IMR-90 (cell line): ENCODE results near the gene THPO. TPM values are rescaled to one million over a fixed set of nuclear protein-coding genes. Genes with fewer than 3 reads are reported as not detected.

Experiments used
- ATAC-seq: fragments of 200-7000 bp; cut with Tn5 transposase; 2 replicates; pipeline ENCODE4 v1.9.1; 2020; ENCODE audit warnings: low read depth, mild to moderate bottlenecking, moderate library complexity
- BruUV-seq: library from RNA; stranded (reverse); fragments of 400-500 nt; replicated peaks from 2 replicates; lab custom pipeline; 2021; lab: Mats Ljungman, UMichigan
- CTCF ChIA-PET: fragments of 300-600 bp; formaldehyde crosslinking; extraction: SDS; loops from one replicate; lab custom pipeline; 2021; ENCODE audit warnings: antibody characterized with exemption; lab: Yijun Ruan, JAX
- POLR2A ChIA-PET: fragments of 300-600 bp; sonication (Branson Sonifier 250); formaldehyde crosslinking; loops from one replicate; lab custom pipeline; 2022; ENCODE audit warnings: antibody characterized with exemption; ENCODE audit not compliant: unreplicated experiment; lab: Charles Lee
- DNase-seq: peaks from one replicate; pipeline ENCODE4 v3.0.0; 2013
- H2AFZ ChIP-seq: replicated peaks from 2 replicates; pipeline ENCODE3; 2013; ENCODE audit warnings: low read length, mild to moderate bottlenecking; ENCODE audit not compliant: poor library complexity
- H2AK5ac ChIP-seq: 2 replicates; pipeline ENCODE4 v1.6.1; 2013; ENCODE audit warnings: low read depth, low read length, inconsistent platforms
- H2AK9ac ChIP-seq: replicated peaks from 2 replicates; pipeline ENCODE3; 2013; ENCODE audit warnings: mild to moderate bottlenecking, low read depth, low read length, moderate library complexity; ENCODE audit not compliant: poor library complexity
- H2BK120ac ChIP-seq: 2 replicates; pipeline ENCODE4 v1.6.1; 2013; ENCODE audit warnings: low read depth, low read length, inconsistent platforms
- H2BK15ac ChIP-seq: 3 replicates; pipeline ENCODE4 v1.6.1; 2013; ENCODE audit warnings: low read depth, low read length, inconsistent platforms
- H2BK20ac ChIP-seq: 2 replicates; pipeline ENCODE4 v1.6.1; 2013; ENCODE audit warnings: low read depth, mild to moderate bottlenecking, inconsistent platforms, low read length, moderate library complexity
- H2BK5ac ChIP-seq: 2 replicates; pipeline ENCODE4 v1.6.1; 2013; ENCODE audit warnings: mild to moderate bottlenecking, low read depth, low read length, inconsistent platforms; ENCODE audit not compliant: poor library complexity, severe bottlenecking
- H3K14ac ChIP-seq: replicated peaks from 2 replicates; pipeline ENCODE4 v1.6.1; 2013; ENCODE audit warnings: low read depth, low read length, inconsistent platforms
- H3K18ac ChIP-seq: 2 replicates; pipeline ENCODE4 v1.6.1; 2013; ENCODE audit warnings: low read depth, low read length, control low read depth
- H3K23ac ChIP-seq: 2 replicates; pipeline ENCODE4 v1.6.1; 2013; ENCODE audit warnings: low read depth, low read length, inconsistent platforms
- H3K27ac ChIP-seq: 2 replicates; pipeline ENCODE4 v1.5.1; 2013; ENCODE audit warnings: mild to moderate bottlenecking, control low read depth, low read length; ENCODE audit not compliant: insufficient read depth
- H3K27me3 ChIP-seq: 2 replicates; pipeline ENCODE4 v1.6.1; 2013; ENCODE audit warnings: low read length; ENCODE audit not compliant: control insufficient read depth, insufficient read depth
- H3K36me3 ChIP-seq: 2 replicates; pipeline ENCODE4 v1.6.1; 2013; ENCODE audit warnings: low read length, mixed read lengths; ENCODE audit not compliant: control insufficient read depth, insufficient read depth
- H3K4ac ChIP-seq: 2 replicates; pipeline ENCODE4 v1.6.1; 2013; ENCODE audit warnings: low read depth, low read length, inconsistent platforms
- H3K4me1 ChIP-seq: 2 replicates; pipeline ENCODE4 v1.6.1; 2013; ENCODE audit warnings: low read length, mixed read lengths; ENCODE audit not compliant: control insufficient read depth, insufficient read depth
- H3K4me2 ChIP-seq: 2 replicates; pipeline ENCODE4 v1.6.1; 2013; ENCODE audit warnings: low read depth, mild to moderate bottlenecking, control low read depth, low read length, moderate library complexity
- H3K4me3 ChIP-seq: 2 replicates; pipeline ENCODE4 v1.5.1; 2013; ENCODE audit warnings: low read depth, mild to moderate bottlenecking, control low read depth, low read length, moderate library complexity; ENCODE audit not compliant: insufficient read depth
- H3K56ac ChIP-seq: 2 replicates; pipeline ENCODE4 v1.6.1; 2013; ENCODE audit warnings: low read length, inconsistent platforms; ENCODE audit not compliant: insufficient read depth; ENCODE audit errors: extremely low read depth
- H3K79me1 ChIP-seq, 2 experiments: 2 replicates each; pipeline ENCODE4 v1.6.1; 2013; ENCODE audit warnings: low read length in 2 of 2, inconsistent platforms in 1 of 2, low read depth in 1 of 2
- H3K9ac ChIP-seq: 2 replicates; pipeline ENCODE4 v1.6.1; 2013; ENCODE audit warnings: low read depth, low read length, control low read depth
- H3K9me1 ChIP-seq: 2 replicates; pipeline ENCODE4 v1.6.1; 2013; ENCODE audit warnings: low read length, inconsistent platforms; ENCODE audit not compliant: insufficient read depth
- H3K9me3 ChIP-seq: 2 replicates; pipeline ENCODE4 v1.6.1; 2013; ENCODE audit warnings: low read length; ENCODE audit not compliant: control insufficient read depth, insufficient read depth
- H4K20me1 ChIP-seq: 2 replicates; pipeline ENCODE4 v1.6.1; 2013; ENCODE audit warnings: low read length, inconsistent platforms; ENCODE audit not compliant: insufficient read depth
- H4K5ac ChIP-seq: 2 replicates; pipeline ENCODE4 v1.6.1; 2013; ENCODE audit warnings: mild to moderate bottlenecking, low read depth, low read length, control low read depth
- H4K8ac ChIP-seq, 2 experiments: 2 replicates each; pipeline ENCODE4 v1.6.1; 2013; ENCODE audit warnings: low read depth in 2 of 2, low read length in 2 of 2, control low read depth in 1 of 2, inconsistent platforms in 1 of 2
- H4K91ac ChIP-seq: 2 replicates; pipeline ENCODE4 v1.6.1; 2013; ENCODE audit warnings: low read depth, low read length, inconsistent platforms; ENCODE audit not compliant: insufficient read depth
- BHLHE40 ChIP-seq: fragments of 150-350 bp; IDR thresholded peaks from 2 replicates; pipeline ENCODE4 v1.6.1; 2016; ENCODE audit warnings: mild to moderate bottlenecking, low read depth, low read length
- CEBPB ChIP-seq: IDR thresholded peaks from 2 replicates; pipeline ENCODE4 v1.6.1; 2012; ENCODE audit warnings: low read depth, low read length, improper control_type of control experiment
- CHD1 ChIP-seq: IDR thresholded peaks from 2 replicates; pipeline ENCODE4 v1.6.1; 2012; ENCODE audit warnings: low read depth, low read length, improper control_type of control experiment
- FOS ChIP-seq: fragments of 150-350 bp; IDR thresholded peaks from 2 replicates; pipeline ENCODE4 v1.6.1; 2016; ENCODE audit warnings: low read depth, low read length
- MAFK ChIP-seq: IDR thresholded peaks from 2 replicates; pipeline ENCODE4 v1.6.1; 2012; ENCODE audit warnings: low read depth, low read length, improper control_type of control experiment
- MAZ ChIP-seq: IDR thresholded peaks from 2 replicates; pipeline ENCODE4 v1.6.1; 2012; ENCODE audit warnings: low read depth, mild to moderate bottlenecking, low read length, improper control_type of control experiment, moderate library complexity, borderline replicate concordance
- MXI1 ChIP-seq: IDR thresholded peaks from 2 replicates; pipeline ENCODE4 v1.6.1; 2012; ENCODE audit warnings: low read depth, mild to moderate bottlenecking, low read length, moderate library complexity, borderline replicate concordance
- NFE2L2 ChIP-seq: fragments of 150-350 bp; IDR thresholded peaks from 2 replicates; pipeline ENCODE4 v1.6.1; 2016; ENCODE audit warnings: low read depth, mild to moderate bottlenecking, low read length
- POLR2A ChIP-seq: IDR thresholded peaks from 2 replicates; pipeline ENCODE4 v1.6.1; 2012; ENCODE audit warnings: mild to moderate bottlenecking, low read depth, low read length
- RAD21 ChIP-seq: IDR thresholded peaks from 2 replicates; pipeline ENCODE4 v1.6.1; 2012; ENCODE audit warnings: low read length, improper control_type of control experiment
- RCOR1 ChIP-seq: IDR thresholded peaks from 2 replicates; pipeline ENCODE4 v1.6.1; 2012; ENCODE audit warnings: mild to moderate bottlenecking, low read length, improper control_type of control experiment; ENCODE audit not compliant: insufficient replicate concordance
- RFX5 ChIP-seq: IDR thresholded peaks from 2 replicates; pipeline ENCODE4 v1.8.0; 2012; ENCODE audit warnings: low read depth, mild to moderate bottlenecking, low read length, moderate library complexity
- SMC3 ChIP-seq: fragments of 150-350 bp; IDR thresholded peaks from 2 replicates; pipeline ENCODE4 v1.6.1; 2016; ENCODE audit warnings: low read depth, mild to moderate bottlenecking, antibody characterized with exemption, low read length, moderate library complexity
- WGBS, 2 experiments: methylation state at CpG; one replicate each; pipeline versions ENCODE4 v1.1.5 to v1.1.7; 2013; ENCODE audit warnings: missing lambda C conversion rate in 2 of 2; ENCODE audit not compliant: insufficient read length in 1 of 2; ENCODE audit errors: extremely low coverage in 2 of 2; 5-methylcytosine and 5-hydroxymethylcytosine counted together
- dilution Hi-C: fragments of 300-500 bp; cut with HindIII; formaldehyde crosslinking; loops from one replicate; pipeline ENCODE4 v1.14.3; 2018; ENCODE audit warnings: low sequenced_read_pairs; ENCODE audit not compliant: unreplicated experiment
- in situ Hi-C: fragments of 300-500 bp; cut with MboI; formaldehyde crosslinking; loops from 3 replicates; pipeline ENCODE4 v1.14.3; 2019; ENCODE audit warnings: low sequenced_read_pairs, inconsistent platforms, mixed read lengths
- intact Hi-C: fragments of 100-400 bp; cut with micrococcal nuclease; formaldehyde crosslinking; loops from 2 replicates; pipeline ENCODE4 v1.10.0; 2022
- polyA plus RNA-seq, 3 experiments: library from polyadenylated mRNA; depleted of rRNA; stranded (reverse); fragments of >200 nt; gene quantifications; 2 replicates each; pipeline ENCODE4 v1.2.3, GENCODE V29; 2012; ENCODE audit warnings: low replicate concordance in 1 of 3
- total RNA-seq: library from RNA; depleted of rRNA; stranded (reverse); fragments of >200 nt; gene quantifications from 2 replicates; pipeline ENCODE4 v1.2.3, GENCODE V29; 2012
- TF ChIP-seq, protein P1 (sequence below): fragments of 150-350 bp; IDR thresholded peaks from 2 replicates; pipeline ENCODE4 v1.6.1; 2017; ENCODE audit warnings: mild to moderate bottlenecking, antibody characterized with exemption, low read length, low read depth
- TF ChIP-seq, protein P2 (sequence below): fragments of 150-350 bp; IDR thresholded peaks from 2 replicates; pipeline ENCODE4 v1.6.1; 2016; ENCODE audit warnings: low read depth, mild to moderate bottlenecking, low read length, moderate library complexity, borderline replicate concordance
- TF ChIP-seq, protein P3 (sequence below): conservative IDR thresholded peaks from 2 replicates; pipeline ENCODE4 v1.5.1; 2012; ENCODE audit warnings: mild to moderate bottlenecking, low read depth, low read length, improper control_type of control experiment

Gene THPO
- total and polyA plus RNA-seq, 2 of the 4 experiments (the other 2 are of a cell fraction): not detected

DNA sequence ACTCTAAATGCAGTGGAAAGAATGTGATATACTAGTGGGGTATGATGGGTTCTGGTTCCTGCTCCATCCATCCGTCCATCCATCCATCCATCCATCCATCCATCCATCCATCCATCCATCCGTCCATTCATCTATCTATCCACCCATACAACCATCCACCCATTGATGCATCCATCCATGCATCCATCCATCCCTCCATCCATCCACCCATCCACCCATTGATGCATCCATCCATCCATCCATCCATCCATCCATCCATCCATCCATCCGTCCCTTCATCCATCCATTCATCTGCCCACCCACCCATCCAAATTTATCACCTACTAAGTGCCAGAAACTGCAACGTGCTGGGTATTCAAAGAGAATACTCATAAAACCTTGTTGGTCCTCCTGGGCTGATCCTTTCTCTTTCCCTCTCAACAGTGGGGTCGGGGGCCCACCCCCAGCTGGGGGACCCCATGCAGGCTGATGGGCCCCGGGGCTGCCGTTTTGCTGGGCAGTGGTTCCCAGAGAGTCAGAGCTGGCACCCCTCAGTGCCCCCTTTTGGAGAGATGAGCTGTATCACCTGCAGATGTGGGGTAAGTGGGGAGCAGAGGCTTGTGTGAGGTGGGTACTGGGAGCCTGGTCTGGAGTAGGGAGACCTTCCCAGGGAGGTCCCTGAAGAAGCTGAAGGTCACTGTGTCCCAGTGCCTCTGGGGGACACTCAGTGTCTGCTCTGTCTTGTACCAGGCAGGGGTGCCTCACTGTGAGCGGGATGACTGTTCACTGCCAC is 10.3 kb upstream of the THPO start:
- intact Hi-C loops (no loop called here), dilution Hi-C loops (no loop called here), in situ Hi-C loops (no loop called here)
- H3K4me3 ChIP-seq: no peak overlapping the region
- H3K9me3 ChIP-seq: no peaks in the 10 kb centered on the region
- H2BK5ac ChIP-seq: no peak overlapping the region
- WGBS, 2 experiments: 49% methylated on average over 2 of the region's 8 CpGs; no CpG with 5 or more reads in 1 of the 2 experiments
- no peak overlapping the region for H2AK5ac ChIP-seq
- H3K4ac ChIP-seq: no peak overlapping the region
- no peak overlapping the region for H2BK120ac ChIP-seq
- no peak for TF ChIP-seq RAD21
- TF ChIP-seq, protein P1, sequence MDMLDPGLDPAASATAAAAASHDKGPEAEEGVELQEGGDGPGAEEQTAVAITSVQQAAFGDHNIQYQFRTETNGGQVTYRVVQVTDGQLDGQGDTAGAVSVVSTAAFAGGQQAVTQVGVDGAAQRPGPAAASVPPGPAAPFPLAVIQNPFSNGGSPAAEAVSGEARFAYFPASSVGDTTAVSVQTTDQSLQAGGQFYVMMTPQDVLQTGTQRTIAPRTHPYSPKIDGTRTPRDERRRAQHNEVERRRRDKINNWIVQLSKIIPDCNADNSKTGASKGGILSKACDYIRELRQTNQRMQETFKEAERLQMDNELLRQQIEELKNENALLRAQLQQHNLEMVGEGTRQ: no peak
- TF ChIP-seq NFE2L2: no peak
- no peak for TF ChIP-seq RFX5
- no peak for TF ChIP-seq SMC3
- no peak for TF ChIP-seq MAZ
- TF ChIP-seq, protein P2, sequence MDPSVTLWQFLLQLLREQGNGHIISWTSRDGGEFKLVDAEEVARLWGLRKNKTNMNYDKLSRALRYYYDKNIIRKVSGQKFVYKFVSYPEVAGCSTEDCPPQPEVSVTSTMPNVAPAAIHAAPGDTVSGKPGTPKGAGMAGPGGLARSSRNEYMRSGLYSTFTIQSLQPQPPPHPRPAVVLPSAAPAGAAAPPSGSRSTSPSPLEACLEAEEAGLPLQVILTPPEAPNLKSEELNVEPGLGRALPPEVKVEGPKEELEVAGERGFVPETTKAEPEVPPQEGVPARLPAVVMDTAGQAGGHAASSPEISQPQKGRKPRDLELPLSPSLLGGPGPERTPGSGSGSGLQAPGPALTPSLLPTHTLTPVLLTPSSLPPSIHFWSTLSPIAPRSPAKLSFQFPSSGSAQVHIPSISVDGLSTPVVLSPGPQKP: no peak
- TF ChIP-seq CEBPB: no peak
- no peak for TF ChIP-seq BHLHE40
- TF ChIP-seq POLR2A: no peak
- TF ChIP-seq MXI1: no peak
- TF ChIP-seq RCOR1: no peak
- no peak for TF ChIP-seq CHD1
- TF ChIP-seq FOS: no peak
- TF ChIP-seq, protein P3, sequence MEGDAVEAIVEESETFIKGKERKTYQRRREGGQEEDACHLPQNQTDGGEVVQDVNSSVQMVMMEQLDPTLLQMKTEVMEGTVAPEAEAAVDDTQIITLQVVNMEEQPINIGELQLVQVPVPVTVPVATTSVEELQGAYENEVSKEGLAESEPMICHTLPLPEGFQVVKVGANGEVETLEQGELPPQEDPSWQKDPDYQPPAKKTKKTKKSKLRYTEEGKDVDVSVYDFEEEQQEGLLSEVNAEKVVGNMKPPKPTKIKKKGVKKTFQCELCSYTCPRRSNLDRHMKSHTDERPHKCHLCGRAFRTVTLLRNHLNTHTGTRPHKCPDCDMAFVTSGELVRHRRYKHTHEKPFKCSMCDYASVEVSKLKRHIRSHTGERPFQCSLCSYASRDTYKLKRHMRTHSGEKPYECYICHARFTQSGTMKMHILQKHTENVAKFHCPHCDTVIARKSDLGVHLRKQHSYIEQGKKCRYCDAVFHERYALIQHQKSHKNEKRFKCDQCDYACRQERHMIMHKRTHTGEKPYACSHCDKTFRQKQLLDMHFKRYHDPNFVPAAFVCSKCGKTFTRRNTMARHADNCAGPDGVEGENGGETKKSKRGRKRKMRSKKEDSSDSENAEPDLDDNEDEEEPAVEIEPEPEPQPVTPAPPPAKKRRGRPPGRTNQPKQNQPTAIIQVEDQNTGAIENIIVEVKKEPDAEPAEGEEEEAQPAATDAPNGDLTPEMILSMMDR: no peak
- TF ChIP-seq MAFK: no peak
- ChIA-PET CTCF (no interaction called here), POLR2A (no interaction called here)
- no TSS peak for BruUV-seq
- H3K9ac ChIP-seq: no peak overlapping the region
- H2BK15ac ChIP-seq: no peak overlapping the region
- H2BK20ac ChIP-seq: no peak overlapping the region
- no peak overlapping the region for H3K56ac ChIP-seq
- H3K27ac ChIP-seq: no peak overlapping the region
- no peaks in the 10 kb centered on the region for H3K36me3 ChIP-seq
- no peak overlapping the region for H3K23ac ChIP-seq
- no peak overlapping the region for H2AK9ac ChIP-seq
- H4K20me1 ChIP-seq: no peaks in the 10 kb centered on the region
- ATAC-seq (no peak), DNase-seq (no peak)
- no peak overlapping the region for H4K91ac ChIP-seq
- peaks cover 68% of the 10 kb centered on the region for H3K27me3 ChIP-seq
- H3K18ac ChIP-seq: no peak overlapping the region
- no peak overlapping the region for H4K5ac ChIP-seq
- H3K14ac ChIP-seq: no peak overlapping the region
- H3K4me1 ChIP-seq: no peaks in the 10 kb centered on the region
- H3K79me1 ChIP-seq: no peaks in the 10 kb centered on the region
- no peak overlapping the region for H2AFZ ChIP-seq
- H4K8ac ChIP-seq: no peak overlapping the region
- H3K4me2 ChIP-seq: no peak overlapping the region
- H3K9me1 ChIP-seq: no peaks in the 10 kb centered on the region
